ENCODE results near the gene ASPN. TPM values are rescaled to one million over a fixed set of nuclear protein-coding genes. Genes with fewer than 3 reads are reported as not detected.

Gene ASPN
- total RNA-seq, 1 donor: 65.8 TPM

GRCh38 chr9:92479346-92479745, 3.0 kb downstream of the ASPN start:
- no peak for TF ChIP-seq CTCF (IDR thresholded peaks at IDR 0.05; ENCODE audit: insufficient read depth, low read length)
- no peak overlapping the region for H3K4me3 ChIP-seq (ENCODE audit: low read depth, low read length)
- no peak for DNase-seq (ENCODE audit: low read depth)

- no peak overlapping the region for H3K4me3 ChIP-seq (ENCODE audit: low read depth, low read length)
- no peak for TF ChIP-seq CTCF (IDR thresholded peaks at IDR 0.05; ENCODE audit: insufficient read depth, low read length)
- DNase-seq (ENCODE audit: low read depth): no peak
These were observed 3.5 kb downstream of the ASPN start for GRCh38 chr9:92478783-92479182.

GRCh38 chr9:92476962-92477361, 5.3 kb downstream of the ASPN start:
- H3K4me3 ChIP-seq (ENCODE audit: low read depth, low read length): no peak overlapping the region
- DNase-seq (ENCODE audit: low read depth): no peak
- TF ChIP-seq CTCF (IDR thresholded peaks at IDR 0.05; ENCODE audit: insufficient read depth, low read length): no peak

GRCh38 chr9:92474587-92474986, 7.7 kb downstream of the ASPN start:
- TF ChIP-seq CTCF (IDR thresholded peaks at IDR 0.05; ENCODE audit: insufficient read depth, low read length): no peak
- no peak overlapping the region for H3K4me3 ChIP-seq (ENCODE audit: low read depth, low read length)
- no peak for DNase-seq (ENCODE audit: low read depth)

GRCh38 chr9:92468206-92468605, 14.1 kb downstream of the ASPN start:
- TF ChIP-seq CTCF (IDR thresholded peaks at IDR 0.05; ENCODE audit: insufficient read depth, low read length): no peak
- no peak for DNase-seq (ENCODE audit: low read depth)
- H3K4me3 ChIP-seq (ENCODE audit: low read depth, low read length): no peak overlapping the region

- DNase-seq (ENCODE audit: low read depth): no peak
- TF ChIP-seq CTCF (IDR thresholded peaks at IDR 0.05; ENCODE audit: insufficient read depth, low read length): no peak
- H3K4me3 ChIP-seq (ENCODE audit: low read depth, low read length): no peak overlapping the region
These were observed 14.8 kb downstream of the ASPN start for GRCh38 chr9:92467511-92467910.

- H3K4me3 ChIP-seq (ENCODE audit: low read depth, low read length): no peak overlapping the region
- no peak for TF ChIP-seq CTCF (IDR thresholded peaks at IDR 0.05; ENCODE audit: insufficient read depth, low read length)
- DNase-seq (ENCODE audit: low read depth): peak; percentile 41
These were observed 15.3 kb downstream of the ASPN start for GRCh38 chr9:92467041-92467440.

Measured in fibroblast of the aortic adventitia (primary cell).